Medulla oblongata (tissue), 1 donor: ENCODE results near the gene RBM5.

Experiments used
- DNase-seq: peaks from one replicate; pipeline ENCODE4 v3.0.0-alpha.2; 2015; ENCODE audit errors: extremely low spot score

The RBM5 gene

GRCh38 chr3:50138266-50139200 is 49.8 kb downstream of the RBM5 start:
- DNase-seq = peak; percentile 18

DNA sequence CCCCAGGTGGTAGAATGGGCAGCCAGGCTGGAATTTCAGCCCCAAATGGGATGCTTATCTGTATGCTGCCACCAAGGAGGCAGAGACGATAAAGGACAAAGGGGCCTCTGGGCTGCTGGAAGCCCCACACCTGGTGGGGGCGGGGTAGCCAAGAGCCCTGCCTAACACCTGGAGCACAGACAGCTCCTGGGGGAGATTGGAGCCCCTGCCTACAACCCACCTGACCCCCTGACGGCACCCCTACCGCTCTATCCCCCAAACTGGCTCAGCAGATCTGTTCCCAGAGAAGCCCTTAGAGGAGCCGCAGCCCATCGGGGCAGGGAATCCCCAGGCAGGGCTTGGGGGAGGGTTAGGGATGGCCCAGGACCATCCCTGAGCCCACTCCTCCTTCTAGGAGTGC is 50.6 kb downstream of the RBM5 start:
- no peak for DNase-seq

DNA sequence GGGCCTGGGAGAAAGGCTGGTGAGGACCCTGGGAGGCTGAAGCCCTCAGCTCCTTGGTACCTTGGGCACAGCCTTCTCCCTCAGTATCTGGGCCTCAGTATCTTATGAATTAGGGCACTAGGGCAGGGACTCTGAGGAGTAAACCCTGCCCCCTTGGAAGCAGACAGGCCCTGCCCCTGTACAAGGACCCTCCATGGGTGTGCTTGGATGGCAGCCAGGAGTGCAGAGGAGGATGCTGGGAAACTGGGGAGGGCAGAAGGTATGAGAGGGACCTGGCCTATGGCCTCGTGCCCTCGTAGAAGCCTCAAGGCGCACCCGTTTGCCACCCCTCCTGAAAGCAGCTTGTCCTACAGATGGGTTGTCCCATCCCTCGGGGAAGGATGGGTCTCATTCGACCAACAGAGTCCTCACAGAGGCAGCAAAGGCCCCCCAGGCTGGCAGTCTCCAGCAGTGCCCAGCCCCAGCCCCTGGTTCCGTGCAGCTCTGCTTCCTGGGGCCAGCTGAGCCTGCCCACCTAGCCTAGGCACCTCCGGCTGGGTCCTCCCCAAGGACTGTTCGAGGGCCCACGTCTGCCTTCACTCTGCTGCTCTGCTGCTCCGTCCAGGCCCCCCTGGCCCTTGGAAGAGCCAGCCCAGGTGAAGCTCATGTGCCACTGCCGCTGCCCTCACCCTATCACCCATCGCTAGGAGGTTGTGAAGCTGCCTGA is 51.2 kb downstream of the RBM5 start:
- no peak for DNase-seq

GRCh38 chr3:50140990-50141389 is 52.3 kb downstream of the RBM5 start:
- no peak for DNase-seq

DNA sequence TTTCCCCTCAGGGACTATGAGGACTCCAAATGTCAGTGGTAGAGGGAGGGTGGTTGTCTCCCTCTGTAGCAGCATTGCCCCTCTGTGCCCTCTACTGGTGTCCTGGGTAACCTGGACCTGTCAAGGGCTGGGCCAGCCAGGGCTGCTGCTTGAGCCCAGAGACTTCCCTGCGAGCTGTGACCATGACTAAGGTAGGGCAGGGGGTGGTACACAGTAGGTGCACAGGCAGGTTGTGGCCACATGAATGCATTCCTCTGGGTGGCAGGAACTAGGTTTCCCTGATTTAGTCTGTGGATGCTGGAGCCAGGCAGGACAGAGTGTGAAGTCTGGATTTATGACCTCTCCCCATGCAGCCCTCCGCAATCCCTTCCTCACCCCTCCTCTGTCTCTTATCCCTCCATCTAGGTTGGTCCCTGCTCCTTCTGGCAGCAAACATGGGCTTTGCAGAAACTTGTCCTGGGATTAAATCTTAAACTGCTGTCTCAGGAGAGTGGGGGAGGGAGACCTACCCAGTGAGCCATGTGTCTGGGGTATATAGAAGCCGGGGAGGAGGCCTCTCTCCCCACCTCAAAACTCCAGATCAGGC is 57.7 kb downstream of the RBM5 start:
- DNase-seq = no peak

DNA sequence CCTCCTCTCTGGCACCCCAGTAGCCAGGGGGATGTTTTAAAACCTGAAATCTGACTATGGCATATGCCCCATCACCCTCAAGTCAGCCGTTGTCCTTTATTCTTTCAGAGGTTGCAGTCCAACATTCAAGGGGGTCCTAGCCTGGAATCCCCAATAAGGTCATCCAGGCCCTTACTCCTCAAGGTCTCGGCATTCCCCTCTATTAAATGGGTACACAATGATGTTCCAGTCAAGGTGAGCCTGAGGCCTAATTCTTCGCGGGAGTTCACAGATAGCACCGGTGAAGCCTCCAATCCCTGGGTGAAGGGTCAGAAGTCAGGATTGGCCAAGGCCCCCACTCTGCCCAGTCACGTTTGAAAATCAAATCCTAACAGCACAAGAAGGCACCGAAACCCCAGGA is 58.3 kb downstream of the RBM5 start:
- DNase-seq = no peak

- DNase-seq = no peak
Measured at GRCh38 chr3:50147447-50147846, 58.7 kb downstream of the RBM5 start.

DNA sequence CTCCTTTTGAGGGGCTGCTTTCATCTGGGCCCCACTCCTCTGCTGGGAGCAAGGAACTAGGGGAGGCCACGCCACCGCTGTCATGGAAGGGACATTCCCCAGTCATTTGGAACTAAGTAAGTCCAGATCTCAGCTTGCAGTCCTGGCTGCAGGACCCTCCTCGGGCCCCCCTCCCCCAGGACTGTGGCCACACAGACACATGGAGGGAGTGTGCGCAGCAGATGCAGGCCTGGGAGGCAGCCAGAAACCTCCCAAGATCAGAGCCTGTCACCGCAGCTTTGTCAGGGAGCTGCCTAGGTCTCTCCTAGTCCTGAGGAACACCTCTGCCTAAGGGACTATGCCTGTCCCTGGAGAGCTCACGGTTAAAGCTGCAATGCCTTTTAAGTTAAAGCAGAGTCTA is 59.1 kb downstream of the RBM5 start:
- DNase-seq = no peak

DNA sequence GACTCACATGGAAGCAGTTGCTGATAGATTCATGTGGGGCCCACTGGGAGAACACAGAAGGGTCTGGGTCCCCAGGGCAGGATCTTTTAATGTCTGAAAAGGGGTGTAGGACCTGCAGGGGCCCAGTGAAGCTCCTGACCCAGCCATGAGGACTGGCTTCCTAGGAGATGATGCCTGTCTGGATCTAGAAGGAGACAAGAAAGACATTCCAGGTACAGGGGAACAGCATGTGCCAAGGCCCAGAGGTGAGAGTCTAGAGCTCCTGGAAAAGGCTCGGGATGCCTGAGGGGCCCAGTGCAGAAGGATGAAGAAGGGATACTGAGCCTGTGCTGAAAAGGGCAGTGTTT is 61.7 kb downstream of the RBM5 start:
- DNase-seq = no peak

GRCh38 chr3:50150863-50151686 is 62.4 kb downstream of the RBM5 start:
- DNase-seq = no peak

DNA sequence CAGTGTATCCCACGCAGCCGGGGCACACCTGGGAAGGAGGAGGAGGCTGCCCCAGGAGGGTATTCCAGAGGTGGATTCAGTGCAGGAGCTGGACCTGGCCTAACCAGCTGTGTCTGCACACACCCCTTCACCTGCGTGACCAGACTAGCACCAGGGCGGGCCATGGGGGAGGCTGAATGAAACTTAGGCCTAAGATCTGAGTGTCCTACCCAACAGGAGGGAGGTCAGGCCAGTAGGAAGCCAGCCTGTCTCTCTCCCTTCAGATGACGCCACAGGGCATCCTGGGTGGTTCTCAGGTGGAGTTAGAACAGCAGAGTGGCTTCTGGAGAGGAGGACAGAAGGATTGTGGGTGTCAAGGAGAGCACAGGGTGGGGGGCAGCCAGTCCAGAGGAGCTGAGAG is 63.0 kb downstream of the RBM5 start:
- DNase-seq = no peak

DNA sequence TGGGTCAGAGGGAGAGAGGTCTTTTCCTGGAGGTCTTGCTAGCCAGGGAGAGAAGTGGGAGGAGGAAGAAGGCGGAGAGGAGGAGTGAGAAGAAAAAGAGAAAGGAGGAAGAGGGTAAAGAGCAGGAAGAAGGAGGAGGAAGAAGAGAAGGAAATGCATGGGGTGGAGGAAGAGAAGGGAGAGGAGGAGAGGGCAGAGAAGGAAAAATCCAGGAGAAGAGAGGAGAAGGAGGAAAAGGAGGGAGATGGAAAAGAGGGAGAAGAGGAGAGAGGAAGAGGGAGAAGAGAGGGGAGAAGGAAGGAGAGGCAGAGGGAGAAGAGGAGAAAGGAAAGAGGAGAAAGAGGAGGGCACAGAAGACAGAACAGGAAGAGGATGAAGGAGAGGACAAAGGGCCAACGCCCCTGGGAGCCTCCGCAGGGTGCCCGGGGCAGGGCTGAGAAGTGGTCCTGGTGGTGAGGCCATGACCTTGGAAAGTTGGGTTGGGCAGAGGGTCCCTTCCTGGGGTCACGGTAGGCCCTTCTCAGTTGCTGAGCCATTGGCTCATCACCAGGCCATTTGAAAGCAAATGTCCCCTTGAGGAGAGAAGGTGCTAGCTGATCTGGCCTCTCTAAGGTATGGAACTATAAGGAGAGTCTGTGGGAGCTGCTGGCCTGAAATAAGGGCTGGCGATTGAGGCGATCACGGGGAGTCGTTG is 65.2 kb downstream of the RBM5 start:
- no peak for DNase-seq

DNA sequence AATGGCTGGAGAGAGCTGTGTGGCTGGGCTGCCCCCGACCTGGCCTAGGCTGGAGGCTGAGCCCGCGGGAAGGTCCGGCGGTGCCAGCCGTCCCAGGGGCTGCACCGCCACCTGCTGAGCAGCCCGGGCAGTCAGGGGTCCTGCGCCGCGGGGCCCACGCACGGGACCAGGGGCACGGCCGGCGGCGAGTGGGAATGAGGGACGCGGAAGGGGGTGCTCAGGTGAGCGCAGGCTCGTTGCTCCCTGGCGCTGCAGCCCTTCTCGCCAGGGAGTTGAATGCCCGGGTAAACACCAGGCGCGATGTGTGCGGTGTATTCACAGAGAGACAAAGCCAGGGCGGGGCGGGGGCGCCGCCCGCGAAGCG is 65.7 kb downstream of the RBM5 start:
- no peak for DNase-seq

DNA sequence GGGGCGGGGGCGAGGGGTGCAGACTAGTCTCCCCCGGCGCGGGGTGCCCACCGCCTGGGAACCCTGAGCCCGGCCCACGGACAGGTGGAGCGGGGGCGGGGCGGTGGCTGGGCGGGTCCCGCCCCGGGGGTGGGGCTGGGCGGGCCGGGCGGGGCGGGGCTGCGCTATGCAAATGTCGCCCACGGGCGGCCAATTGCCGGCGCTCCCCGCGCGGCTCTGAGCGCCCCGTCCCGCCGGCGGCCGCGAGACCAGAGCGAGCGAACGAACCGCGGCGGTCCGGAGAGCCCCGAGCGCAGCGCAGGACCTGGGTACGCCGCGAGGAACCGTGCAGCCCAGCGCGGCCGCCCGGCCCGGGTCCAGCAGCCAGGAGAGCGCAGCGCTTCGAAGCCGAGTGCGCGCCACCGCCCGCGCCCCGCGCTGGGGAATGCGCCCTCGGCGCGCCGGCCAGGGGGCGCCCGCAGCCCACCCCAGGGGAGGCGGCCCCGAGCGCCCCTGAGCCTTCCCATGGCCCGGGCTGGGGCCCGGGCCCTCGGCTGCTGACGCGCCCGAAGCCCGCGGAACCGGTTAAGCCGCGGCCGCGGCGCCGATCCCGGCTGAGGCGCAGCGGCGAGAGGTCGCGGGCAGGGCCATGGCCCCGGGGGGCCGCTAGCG is 66.2 kb downstream of the RBM5 start, which contains the start of gene SEMA3F:
TSS of gene SEMA3F (plus strand) at position 485 of the 651 bp plus-strand sequence. CDS start 4,299 bp downstream, outside the sequence.
- no peak for DNase-seq

- no peak for DNase-seq
Measured at GRCh38 chr3:50155491-50155878, 66.8 kb downstream of the RBM5 start.

GRCh38 chr3:50155891-50156290 is 67.2 kb downstream of the RBM5 start:
- no peak for DNase-seq

- no peak for DNase-seq
Measured at GRCh38 chr3:50156549-50157493, 68.1 kb downstream of the RBM5 start.

- no peak for DNase-seq
Measured at GRCh38 chr3:50157827-50158529, 69.3 kb downstream of the RBM5 start.
